Astrocyte (in vitro differentiated cells and primary cell): ENCODE data around the gene PTPRT.

ENCODE experiments used
- EZH2 ChIP-seq: IDR thresholded peaks from 2 replicates; pipeline ENCODE4 v1.6.1; 2012; ENCODE audit warnings: mild to moderate bottlenecking, low read length, inconsistent platforms; ENCODE audit not compliant: insufficient read depth
- TF ChIP-seq, protein P1 (sequence below): IDR thresholded peaks from 2 replicates; pipeline ENCODE4 v1.5.1; 2011; ENCODE audit warnings: low read depth, mild to moderate bottlenecking, inconsistent platforms, low read length, moderate library complexity; ENCODE audit not compliant: insufficient read depth

DNA sequence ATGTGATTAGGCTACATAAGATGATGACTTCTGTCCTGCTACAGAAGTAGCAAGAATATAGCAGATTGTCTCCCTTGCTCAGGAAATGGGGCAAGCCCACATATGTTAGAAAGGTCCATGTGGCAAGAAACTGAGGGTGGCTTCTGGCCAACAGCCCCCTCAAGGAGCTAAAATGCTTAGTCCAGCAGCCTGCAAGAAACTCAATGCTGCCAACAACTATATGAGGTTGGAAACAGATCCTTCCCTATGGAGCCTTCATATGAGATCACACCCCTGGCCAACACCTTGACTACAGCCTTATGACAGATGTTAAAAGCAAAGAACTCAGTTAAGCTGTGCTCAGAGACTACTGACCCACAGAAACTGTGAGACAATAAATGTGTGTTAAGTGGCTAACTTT is 22.1 kb downstream of the PTPRT start:
- TF ChIP-seq, protein P1, sequence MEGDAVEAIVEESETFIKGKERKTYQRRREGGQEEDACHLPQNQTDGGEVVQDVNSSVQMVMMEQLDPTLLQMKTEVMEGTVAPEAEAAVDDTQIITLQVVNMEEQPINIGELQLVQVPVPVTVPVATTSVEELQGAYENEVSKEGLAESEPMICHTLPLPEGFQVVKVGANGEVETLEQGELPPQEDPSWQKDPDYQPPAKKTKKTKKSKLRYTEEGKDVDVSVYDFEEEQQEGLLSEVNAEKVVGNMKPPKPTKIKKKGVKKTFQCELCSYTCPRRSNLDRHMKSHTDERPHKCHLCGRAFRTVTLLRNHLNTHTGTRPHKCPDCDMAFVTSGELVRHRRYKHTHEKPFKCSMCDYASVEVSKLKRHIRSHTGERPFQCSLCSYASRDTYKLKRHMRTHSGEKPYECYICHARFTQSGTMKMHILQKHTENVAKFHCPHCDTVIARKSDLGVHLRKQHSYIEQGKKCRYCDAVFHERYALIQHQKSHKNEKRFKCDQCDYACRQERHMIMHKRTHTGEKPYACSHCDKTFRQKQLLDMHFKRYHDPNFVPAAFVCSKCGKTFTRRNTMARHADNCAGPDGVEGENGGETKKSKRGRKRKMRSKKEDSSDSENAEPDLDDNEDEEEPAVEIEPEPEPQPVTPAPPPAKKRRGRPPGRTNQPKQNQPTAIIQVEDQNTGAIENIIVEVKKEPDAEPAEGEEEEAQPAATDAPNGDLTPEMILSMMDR: no peak
- TF ChIP-seq EZH2: no peak
